Neural progenitor cell (in vitro differentiated cells): ENCODE measurements around the gene TMEM208.

Experiments used
- EZH2 ChIP-seq: fragments of 200-600 bp; sonication (generic); IDR thresholded peaks from 2 replicates; pipeline ENCODE4 v1.6.1; 2017; ENCODE audit warnings: antibody characterized with exemption, mild to moderate bottlenecking, moderate library complexity
- TF ChIP-seq, protein P1 (sequence below): fragments of 200-600 bp; sonication (generic); IDR thresholded peaks from 2 replicates; pipeline ENCODE4 v1.5.1; 2017; ENCODE audit warnings: antibody characterized with exemption, mild to moderate bottlenecking

DNA sequence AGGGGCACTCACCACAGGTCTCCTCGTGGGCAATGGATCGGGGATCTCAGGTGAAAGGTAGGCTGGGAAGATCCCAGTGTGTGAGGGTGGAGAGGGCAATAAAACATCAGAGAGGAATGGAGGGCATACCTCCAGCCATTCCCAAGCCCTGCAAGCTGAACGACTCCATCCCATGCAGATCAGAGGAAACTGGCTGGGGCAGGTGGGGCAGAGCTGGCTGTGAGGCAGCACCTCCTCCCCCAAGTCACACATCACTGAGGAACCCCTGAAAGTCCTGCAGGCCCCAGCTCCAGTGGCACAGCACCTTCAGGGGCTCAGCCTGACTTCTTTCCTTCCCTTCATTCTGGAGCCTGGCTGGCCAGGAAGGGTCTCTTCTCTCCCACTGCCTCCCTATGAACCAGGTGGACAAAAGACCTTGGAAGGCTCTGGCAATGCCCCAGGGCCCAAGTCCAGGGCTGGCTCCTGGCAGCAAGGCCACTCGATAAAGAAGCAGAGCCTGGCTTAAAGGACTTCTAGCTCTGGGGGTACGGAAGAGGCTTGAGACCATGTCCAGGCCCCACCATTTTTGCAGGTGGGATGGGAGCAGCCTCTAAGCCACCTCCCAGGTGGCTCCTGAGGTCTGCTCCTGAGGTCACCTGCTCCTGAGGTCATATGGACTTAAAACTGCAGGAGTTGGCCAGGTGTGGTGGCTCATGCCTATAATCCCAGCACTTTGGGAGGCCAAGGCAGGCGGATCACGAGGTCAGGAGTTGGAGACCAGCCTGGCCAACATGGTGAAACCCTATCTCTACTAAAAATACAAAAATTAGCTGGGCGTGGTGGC, 13.5 kb upstream of the TMEM208 start:
- TF ChIP-seq, protein P1, sequence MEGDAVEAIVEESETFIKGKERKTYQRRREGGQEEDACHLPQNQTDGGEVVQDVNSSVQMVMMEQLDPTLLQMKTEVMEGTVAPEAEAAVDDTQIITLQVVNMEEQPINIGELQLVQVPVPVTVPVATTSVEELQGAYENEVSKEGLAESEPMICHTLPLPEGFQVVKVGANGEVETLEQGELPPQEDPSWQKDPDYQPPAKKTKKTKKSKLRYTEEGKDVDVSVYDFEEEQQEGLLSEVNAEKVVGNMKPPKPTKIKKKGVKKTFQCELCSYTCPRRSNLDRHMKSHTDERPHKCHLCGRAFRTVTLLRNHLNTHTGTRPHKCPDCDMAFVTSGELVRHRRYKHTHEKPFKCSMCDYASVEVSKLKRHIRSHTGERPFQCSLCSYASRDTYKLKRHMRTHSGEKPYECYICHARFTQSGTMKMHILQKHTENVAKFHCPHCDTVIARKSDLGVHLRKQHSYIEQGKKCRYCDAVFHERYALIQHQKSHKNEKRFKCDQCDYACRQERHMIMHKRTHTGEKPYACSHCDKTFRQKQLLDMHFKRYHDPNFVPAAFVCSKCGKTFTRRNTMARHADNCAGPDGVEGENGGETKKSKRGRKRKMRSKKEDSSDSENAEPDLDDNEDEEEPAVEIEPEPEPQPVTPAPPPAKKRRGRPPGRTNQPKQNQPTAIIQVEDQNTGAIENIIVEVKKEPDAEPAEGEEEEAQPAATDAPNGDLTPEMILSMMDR = no peak
- TF ChIP-seq EZH2 = no peak
